Measurements from ENCODE around the gene DSCAML1. TPM values are rescaled to one million over a fixed set of nuclear protein-coding genes. Genes with fewer than 3 reads are reported as not detected.
"Not testable (repeated sequence)": the region's sequence is repeated elsewhere in the genome, so short reads cannot be mapped to it uniquely, and the experiment has no call there.

DSCAML1 gene
- total RNA-seq, 2 experiments from 2014 or later: 1.4 to 3.1 TPM

GRCh38 chr11:117457031-117457785 lies 339.8 kb downstream of the DSCAML1 start:
- Mint-ChIP-seq H3K36me3 (peaks cover 4% of the 10 kb centered on the region), H3K9me3 (peaks cover 6% of the 10 kb centered on the region), H3K4me1 (no peaks in the 10 kb centered on the region), H3K4me3 (no peak overlapping the region), H3K27me3 (peaks cover 5% of the 10 kb centered on the region), H3K27ac (no peak overlapping the region)
- POLR2A ChIA-PET: interaction anchor here (0.5 kb wide), 1 partner anchor 896 kb away, joined by 4 read pairs; no protein-coding TSS in a partner anchor
- ATAC-seq (ENCODE audit: low read depth): no peak
- DNase-seq: no peak

GRCh38 chr11:117456721-117457029 lies 340.3 kb downstream of the DSCAML1 start:
- H3K27ac Mint-ChIP-seq; H3K27me3 Mint-ChIP-seq; ATAC-seq (ENCODE audit: low read depth); POLR2A ChIA-PET; H3K36me3 Mint-ChIP-seq; DNase-seq; H3K9me3 Mint-ChIP-seq; H3K4me1 Mint-ChIP-seq; H3K4me3 Mint-ChIP-seq: not testable (repeated sequence)

DNA sequence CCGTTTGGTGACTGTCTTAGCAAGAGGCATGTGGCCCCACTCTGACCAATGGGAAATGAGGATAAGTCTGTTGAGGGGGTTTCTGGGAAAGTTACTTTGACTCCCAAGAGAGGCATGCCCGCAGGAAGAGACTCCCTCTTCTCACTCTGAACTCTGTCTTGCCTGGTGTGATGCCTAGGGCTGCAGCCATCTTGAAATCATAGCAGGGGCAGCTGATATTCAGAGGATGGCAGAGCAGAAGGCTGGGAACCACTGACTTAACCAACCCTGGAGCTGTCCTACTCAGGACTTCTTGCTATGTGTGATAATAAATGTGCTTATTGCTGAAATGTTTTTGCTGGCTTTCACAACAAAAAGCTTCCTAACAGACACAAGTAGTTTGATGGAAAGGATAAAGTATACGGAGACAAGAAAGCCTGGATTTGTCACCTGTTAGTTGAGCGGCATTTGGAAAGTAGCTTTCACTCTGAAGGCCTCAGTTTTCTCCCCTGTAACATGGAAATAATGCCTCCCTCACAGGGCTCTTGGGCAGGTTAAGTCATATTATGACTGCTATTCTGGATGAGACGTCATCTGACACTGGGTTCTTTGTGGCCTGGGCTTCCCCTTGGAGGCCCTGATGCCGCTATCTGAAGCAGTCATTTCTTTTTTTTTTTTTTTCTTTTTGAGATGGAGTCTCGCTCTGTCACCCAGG lies 340.8 kb downstream of the DSCAML1 start:
- ATAC-seq (ENCODE audit: low read depth) (no peak), DNase-seq (no peak)
- Mint-ChIP-seq H3K4me1 (no peaks in the 10 kb centered on the region), H3K27ac (no peak overlapping the region), H3K9me3 (peaks cover 6% of the 10 kb centered on the region), H3K27me3 (peaks cover 5% of the 10 kb centered on the region), H3K4me3 (no peak overlapping the region), H3K36me3 (peaks cover 4% of the 10 kb centered on the region)
- POLR2A ChIA-PET: no interaction called here

GRCh38 chr11:117454564-117454917 lies 342.5 kb downstream of the DSCAML1 start:
- DNase-seq (no peak), ATAC-seq (ENCODE audit: low read depth) (no peak)
- Mint-ChIP-seq H3K27ac (no peak overlapping the region), H3K9me3 (peaks cover 6% of the 10 kb centered on the region), H3K4me3 (no peak overlapping the region), H3K27me3 (peaks cover 5% of the 10 kb centered on the region), H3K36me3 (peaks cover 4% of the 10 kb centered on the region), H3K4me1 (no peaks in the 10 kb centered on the region)
- POLR2A ChIA-PET: no interaction called here

GRCh38 chr11:117453886-117454563 lies 343.0 kb downstream of the DSCAML1 start:
- Mint-ChIP-seq H3K27ac (no peak overlapping the region), H3K9me3 (peaks cover 8% of the 10 kb centered on the region), H3K4me1 (no peaks in the 10 kb centered on the region), H3K4me3 (no peak overlapping the region), H3K27me3 (peaks cover 5% of the 10 kb centered on the region), H3K36me3 (peaks cover 4% of the 10 kb centered on the region)
- DNase-seq (no peak), ATAC-seq (ENCODE audit: low read depth) (no peak)
- POLR2A ChIA-PET: no interaction called here

DNA sequence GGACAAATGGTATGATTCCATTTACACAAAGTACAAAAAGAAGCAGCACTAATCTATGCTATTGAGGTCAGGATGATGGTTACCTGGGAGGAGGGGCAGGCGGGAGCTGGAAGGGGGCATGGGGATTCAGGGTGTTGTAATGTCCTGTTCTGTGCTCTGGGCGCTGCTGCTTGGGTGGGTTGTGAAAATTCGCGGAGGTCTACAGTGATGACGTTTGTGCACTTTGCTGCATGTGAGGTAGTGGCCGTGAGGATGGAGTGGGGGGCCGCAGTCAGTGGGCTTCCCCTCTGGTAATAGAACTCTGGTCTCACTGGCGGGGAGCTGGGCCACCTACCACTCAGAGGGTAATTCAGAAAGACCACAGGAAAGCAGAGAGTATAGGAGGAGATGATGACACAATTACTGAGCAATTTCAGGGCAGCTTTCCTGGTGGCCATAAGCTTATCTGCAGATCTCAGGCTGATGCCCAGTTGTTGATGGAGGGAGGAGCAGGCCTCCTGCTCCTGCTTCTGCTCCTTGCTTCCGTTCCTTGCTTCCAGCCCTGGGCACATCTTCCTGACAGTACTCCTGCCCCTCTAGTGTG lies 347.8 kb downstream of the DSCAML1 start:
- ATAC-seq (ENCODE audit: low read depth): no peak
- Mint-ChIP-seq H3K4me3 (no peak overlapping the region), H3K9me3 (peaks cover 7% of the 10 kb centered on the region), H3K4me1 (no peaks in the 10 kb centered on the region), H3K27me3 (peaks cover 20% of the 10 kb centered on the region), H3K36me3 (peaks cover 4% of the 10 kb centered on the region), H3K27ac (no peak overlapping the region)
- no peak for DNase-seq
- POLR2A ChIA-PET: no interaction called here

- POLR2A ChIA-PET: no interaction called here
- no peak overlapping the region for H3K27ac Mint-ChIP-seq
- H3K9me3 Mint-ChIP-seq: peaks cover 2% of the 10 kb centered on the region
- no peaks in the 10 kb centered on the region for H3K36me3 Mint-ChIP-seq
- H3K27me3 Mint-ChIP-seq: peaks cover 24% of the 10 kb centered on the region
- DNase-seq: no peak
- no peak overlapping the region for H3K4me3 Mint-ChIP-seq
- no peak for ATAC-seq (ENCODE audit: low read depth)
- no peaks in the 10 kb centered on the region for H3K4me1 Mint-ChIP-seq
Measured at GRCh38 chr11:117444711-117445658, 352.0 kb downstream of the DSCAML1 start.

DNA sequence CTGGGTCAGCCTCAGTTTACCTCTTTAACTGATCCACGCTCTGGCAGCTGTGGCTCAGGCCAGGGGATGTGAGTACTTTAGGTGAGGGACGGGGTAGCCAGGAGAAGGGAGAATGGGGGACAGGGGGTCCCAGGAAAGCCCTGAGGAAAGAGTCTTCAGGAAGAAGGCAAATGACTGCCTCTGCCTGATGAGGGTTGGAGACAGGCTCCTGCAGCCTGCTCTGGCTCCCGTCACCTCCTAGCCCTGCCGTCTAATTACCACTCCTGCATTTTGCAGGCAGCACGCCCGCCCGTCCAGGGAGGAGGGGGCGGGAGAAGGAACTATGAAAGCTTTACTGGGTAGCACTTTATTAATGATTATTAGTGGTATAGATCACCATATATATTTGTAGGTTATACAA lies 352.8 kb downstream of the DSCAML1 start:
- ATAC-seq (ENCODE audit: low read depth) (no peak), DNase-seq (no peak)
- Mint-ChIP-seq H3K27me3 (peaks cover 24% of the 10 kb centered on the region), H3K4me3 (no peak overlapping the region), H3K4me1 (no peaks in the 10 kb centered on the region), H3K9me3 (peaks cover 2% of the 10 kb centered on the region), H3K36me3 (no peaks in the 10 kb centered on the region), H3K27ac (no peak overlapping the region)
- POLR2A ChIA-PET: no interaction called here

GRCh38 chr11:117443266-117444186 lies 353.5 kb downstream of the DSCAML1 start:
- no peaks in the 10 kb centered on the region for H3K36me3 Mint-ChIP-seq
- H3K27me3 Mint-ChIP-seq: peaks cover 24% of the 10 kb centered on the region
- ATAC-seq (ENCODE audit: low read depth): peak; percentile 45
- no peak overlapping the region for H3K4me3 Mint-ChIP-seq
- H3K27ac Mint-ChIP-seq: no peak overlapping the region
- no peaks in the 10 kb centered on the region for H3K4me1 Mint-ChIP-seq
- DNase-seq: no peak
- H3K9me3 Mint-ChIP-seq: no peaks in the 10 kb centered on the region
- POLR2A ChIA-PET: no interaction called here

- ATAC-seq (ENCODE audit: low read depth) (no peak), DNase-seq (no peak)
- H3K4me3 Mint-ChIP-seq: no peak overlapping the region
- H3K9me3 Mint-ChIP-seq: no peaks in the 10 kb centered on the region
- H3K27ac Mint-ChIP-seq: no peak overlapping the region
- H3K27me3 Mint-ChIP-seq: peaks cover 24% of the 10 kb centered on the region
- H3K4me1 Mint-ChIP-seq: no peaks in the 10 kb centered on the region
- POLR2A ChIA-PET: no interaction called here
- no peaks in the 10 kb centered on the region for H3K36me3 Mint-ChIP-seq
Measured at GRCh38 chr11:117442869-117443239, 354.2 kb downstream of the DSCAML1 start.

DNA sequence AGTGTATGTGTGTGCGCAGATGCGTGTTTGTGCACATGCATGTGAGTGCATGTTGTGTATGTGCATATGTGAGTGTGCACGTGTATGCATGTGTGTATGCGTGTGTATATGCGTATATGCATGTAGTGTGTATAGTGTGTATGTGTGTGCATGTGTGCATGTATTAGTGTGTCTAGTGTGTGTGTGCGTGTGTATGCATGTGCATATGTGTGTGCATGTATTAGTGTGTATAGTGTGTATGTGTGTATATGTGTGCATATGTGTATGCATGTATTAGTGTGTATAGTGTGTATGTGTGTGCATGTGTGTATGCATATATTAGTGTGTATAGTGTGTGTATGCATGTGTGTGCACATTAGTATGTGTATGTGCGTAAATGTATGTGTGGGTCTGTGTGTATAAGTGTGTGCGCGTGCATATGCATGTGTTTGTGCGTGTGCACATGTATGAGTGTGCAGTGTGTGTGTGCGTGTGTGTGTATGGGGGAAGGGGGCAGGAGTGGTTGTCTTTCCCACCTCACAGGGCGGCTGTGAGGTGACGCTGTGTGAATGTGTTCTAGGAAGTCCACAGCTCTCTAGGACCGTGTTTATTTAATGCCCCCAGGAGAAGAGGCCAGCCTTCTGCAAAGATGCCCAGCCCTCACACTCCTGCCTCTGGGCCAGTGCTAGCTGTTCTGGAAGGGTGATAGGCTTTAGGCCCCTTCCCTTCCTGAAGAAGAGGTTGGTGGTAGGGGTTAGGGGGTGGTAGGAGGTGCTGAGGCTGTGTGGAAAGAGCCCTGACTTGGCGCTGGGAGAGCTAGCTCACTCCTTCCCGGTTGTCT lies 354.8 kb downstream of the DSCAML1 start:
- no peak for ATAC-seq (ENCODE audit: low read depth)
- POLR2A ChIA-PET: no interaction called here

More for the DNA sequence above, 354.8 kb downstream of the DSCAML1 start:
- H3K4me3 Mint-ChIP-seq: no peak overlapping the region
- H3K9me3 Mint-ChIP-seq: no peaks in the 10 kb centered on the region
- no peaks in the 10 kb centered on the region for H3K36me3 Mint-ChIP-seq
- H3K27me3 Mint-ChIP-seq: peaks cover 24% of the 10 kb centered on the region
- no peaks in the 10 kb centered on the region for H3K4me1 Mint-ChIP-seq
- DNase-seq: no peak
- no peak overlapping the region for H3K27ac Mint-ChIP-seq

Measured in activated naive CD8-positive, alpha-beta T cell treated with anti-CD3 and anti-CD28 coated beads, Interleukin-2, amount 10 ng/mL, durations not matched to agents 7 days and 5 days (primary cell).